Activated naive CD4-positive, alpha-beta T cell treated with anti-CD3 and anti-CD28 coated beads, Interleukin-2, amount 50 U/mL, for 16 hours (primary cell): ENCODE data around the gene SFXN3.
"Not testable (repeated sequence)": the region's sequence is repeated elsewhere in the genome, so short reads cannot be mapped to it uniquely, and the experiment has no call there.

ENCODE experiments used
- DNase-seq: peaks from one replicate; pipeline ENCODE4 v3.0.0-alpha.2; 2020

SFXN3 gene

GRCh38 chr10:101016814-101017213, 14.2 kb upstream of the SFXN3 start:
- DNase-seq: no peak

- DNase-seq: no peak
These were observed 12.9 kb upstream of the SFXN3 start for GRCh38 chr10:101018118-101018599.

- peak; percentile 76 for DNase-seq
These were observed 12.2 kb upstream of the SFXN3 start for GRCh38 chr10:101018600-101019439.

GRCh38 chr10:101019440-101019703, 11.7 kb upstream of the SFXN3 start:
- DNase-seq: no peak

- no peak for DNase-seq
These were observed 10.5 kb upstream of the SFXN3 start for GRCh38 chr10:101020427-101021075.

GRCh38 chr10:101021239-101021638, 9.8 kb upstream of the SFXN3 start:
- DNase-seq: no peak

GRCh38 chr10:101021692-101022251, 9.3 kb upstream of the SFXN3 start:
- DNase-seq: no peak

- DNase-seq: no peak
These were observed 7.9 kb upstream of the SFXN3 start for GRCh38 chr10:101022967-101023705.

- DNase-seq: no peak
These were observed 3.8 kb upstream of the SFXN3 start for GRCh38 chr10:101027106-101027720.

GRCh38 chr10:101028446-101029337, 2.3 kb upstream of the SFXN3 start:
- DNase-seq: no peak

GRCh38 chr10:101029520-101030295, 1.3 kb upstream of the SFXN3 start:
- DNase-seq: no peak

GRCh38 chr10:101030496-101031127, 422 bp upstream of the SFXN3 start:
- DNase-seq: no peak

- DNase-seq: peak; percentile 74
These were observed 982 bp downstream of the SFXN3 start for GRCh38 chr10:101031796-101032636.

- DNase-seq: peak; percentile 34
These were observed 1.7 kb downstream of the SFXN3 start for GRCh38 chr10:101032637-101033224.

GRCh38 chr10:101033276-101033675, 2.2 kb downstream of the SFXN3 start:
- DNase-seq: no peak

- not testable (repeated sequence) for DNase-seq
These were observed 3.4 kb downstream of the SFXN3 start for GRCh38 chr10:101034404-101034803.

GRCh38 chr10:101035314-101035713, 4.3 kb downstream of the SFXN3 start:
- DNase-seq: no peak

- no peak for DNase-seq
These were observed 5.1 kb downstream of the SFXN3 start for GRCh38 chr10:101035916-101036702.
